CMK (cell line): ENCODE data around the gene C17orf67.

Source experiments
- DNase-seq: peaks from one replicate; pipeline ENCODE4 v3.0.0-alpha.2; 2010; ENCODE audit warnings: low read depth

Gene C17orf67

GRCh38 chr17:56833809-56834379, at the start of gene C17orf67, which contains the start of gene DGKE:
Gene C17orf67 (minus strand): TSS chr17:56833920. CDS start chr17:56815810, 18,110 bp downstream.
Gene DGKE (plus strand): TSS chr17:56834151. CDS start chr17:56834796, 645 bp downstream.
- peak; percentile 40 for DNase-seq

GRCh38 chr17:56881685-56882295, 48.1 kb upstream of the C17orf67 start:
- DNase-seq = no peak

- DNase-seq = no peak
Observed at GRCh38 chr17:56880571-56880970, 46.9 kb upstream of the C17orf67 start.

- no peak for DNase-seq
Observed at GRCh38 chr17:56880133-56880532, 46.4 kb upstream of the C17orf67 start.

- DNase-seq = no peak
Observed at GRCh38 chr17:56879280-56879679, 45.6 kb upstream of the C17orf67 start.

- DNase-seq = no peak
Observed at GRCh38 chr17:56876766-56877179, 43.1 kb upstream of the C17orf67 start.

- no peak for DNase-seq
Observed at GRCh38 chr17:56870081-56870651, 36.4 kb upstream of the C17orf67 start.

- no peak for DNase-seq
Observed at GRCh38 chr17:56868716-56869115, 35.0 kb upstream of the C17orf67 start.

GRCh38 chr17:56867948-56868376, 34.2 kb upstream of the C17orf67 start:
- DNase-seq = no peak

GRCh38 chr17:56866496-56866895, 32.8 kb upstream of the C17orf67 start:
- no peak for DNase-seq

- DNase-seq = no peak
Observed at GRCh38 chr17:56866076-56866475, 32.4 kb upstream of the C17orf67 start.

GRCh38 chr17:56863974-56864373, 30.3 kb upstream of the C17orf67 start:
- no peak for DNase-seq

- no peak for DNase-seq
Observed at GRCh38 chr17:56861899-56862298, 28.2 kb upstream of the C17orf67 start.

GRCh38 chr17:56851008-56851407, 17.3 kb upstream of the C17orf67 start:
- DNase-seq = no peak

- DNase-seq = no peak
Observed at GRCh38 chr17:56850591-56850990, 16.9 kb upstream of the C17orf67 start.

GRCh38 chr17:56849131-56849530, 15.4 kb upstream of the C17orf67 start:
- no peak for DNase-seq

GRCh38 chr17:56847106-56847505, 13.4 kb upstream of the C17orf67 start:
- no peak for DNase-seq

GRCh38 chr17:56845934-56846333, 12.2 kb upstream of the C17orf67 start:
- no peak for DNase-seq

- no peak for DNase-seq
Observed at GRCh38 chr17:56842577-56842976, 8.9 kb upstream of the C17orf67 start.

- DNase-seq = no peak
Observed at GRCh38 chr17:56838687-56839086, 5.0 kb upstream of the C17orf67 start.

- no peak for DNase-seq
Observed at GRCh38 chr17:56835264-56835585, 1.5 kb upstream of the C17orf67 start.

- no peak for DNase-seq
Observed at GRCh38 chr17:56834380-56835263, 902 bp upstream of the C17orf67 start.
